Parathyroid adenoma (tissue), 2 donors: ENCODE results near the gene PTPN4.

Source experiments
- H2AFZ ChIP-seq: fragments of 300-600 bp; sonication (generic); one replicate; pipeline ENCODE4 v1.7.0; 2017; ENCODE audit warnings: antibody characterized with exemption, mild to moderate bottlenecking
- H3K27ac ChIP-seq: fragments of 300-600 bp; sonication (generic); one replicate; pipeline ENCODE4 v1.7.0; 2017
- H3K27me3 ChIP-seq: fragments of 300-600 bp; sonication (generic); one replicate; pipeline ENCODE4 v1.7.0; 2017; ENCODE audit warnings: low read length; ENCODE audit not compliant: control insufficient read depth, insufficient read depth
- H3K36me3 ChIP-seq: fragments of 300-600 bp; sonication (generic); one replicate; pipeline ENCODE4 v1.7.0; 2017; ENCODE audit warnings: low read length; ENCODE audit not compliant: control insufficient read depth, insufficient read depth
- H3K4me1 ChIP-seq: fragments of 300-600 bp; sonication (generic); one replicate; pipeline ENCODE4 v1.7.0; 2017; ENCODE audit warnings: control low read depth
- H3K4me2 ChIP-seq: fragments of 300-600 bp; sonication (generic); one replicate; pipeline ENCODE4 v1.7.0; 2017; ENCODE audit warnings: low read length
- H3K4me3 ChIP-seq: fragments of 300-600 bp; sonication (generic); one replicate; pipeline ENCODE4 v1.7.0; 2017; ENCODE audit warnings: low read depth, low read length
- H3K79me2 ChIP-seq: fragments of 300-600 bp; sonication (generic); one replicate; pipeline ENCODE4 v1.7.0; 2017; ENCODE audit warnings: control low read depth
- H3K9ac ChIP-seq: fragments of 300-600 bp; sonication (generic); one replicate; pipeline ENCODE4 v1.7.0; 2017; ENCODE audit warnings: mild to moderate bottlenecking
- H3K9me3 ChIP-seq: fragments of 300-600 bp; sonication (generic); one replicate; pipeline ENCODE4 v1.7.0; 2017; ENCODE audit warnings: low read length; ENCODE audit not compliant: control insufficient read depth
- CTCF ChIP-seq: fragments of 300-600 bp; sonication (generic); IDR thresholded peaks from one replicate; pipeline ENCODE4 v1.7.0; 2017; ENCODE audit warnings: antibody characterized with exemption, mild to moderate bottlenecking
- donor health status: primary hyperparathyroidism.

PTPN4 gene

GRCh38 chr2:120004254-120004653 lies 244.5 kb downstream of the PTPN4 start:
- H3K4me3 ChIP-seq = no peak overlapping the region
- H3K79me2 ChIP-seq = no peaks in the 10 kb centered on the region
- H3K27me3 ChIP-seq = no peaks in the 10 kb centered on the region
- no peak overlapping the region for H3K9ac ChIP-seq
- H3K4me2 ChIP-seq = no peak overlapping the region
- no peak overlapping the region for H3K27ac ChIP-seq
- no peaks in the 10 kb centered on the region for H3K4me1 ChIP-seq
- H2AFZ ChIP-seq = no peak overlapping the region
- no peaks in the 10 kb centered on the region for H3K9me3 ChIP-seq
- no peaks in the 10 kb centered on the region for H3K36me3 ChIP-seq
- no peak for TF ChIP-seq CTCF

DNA sequence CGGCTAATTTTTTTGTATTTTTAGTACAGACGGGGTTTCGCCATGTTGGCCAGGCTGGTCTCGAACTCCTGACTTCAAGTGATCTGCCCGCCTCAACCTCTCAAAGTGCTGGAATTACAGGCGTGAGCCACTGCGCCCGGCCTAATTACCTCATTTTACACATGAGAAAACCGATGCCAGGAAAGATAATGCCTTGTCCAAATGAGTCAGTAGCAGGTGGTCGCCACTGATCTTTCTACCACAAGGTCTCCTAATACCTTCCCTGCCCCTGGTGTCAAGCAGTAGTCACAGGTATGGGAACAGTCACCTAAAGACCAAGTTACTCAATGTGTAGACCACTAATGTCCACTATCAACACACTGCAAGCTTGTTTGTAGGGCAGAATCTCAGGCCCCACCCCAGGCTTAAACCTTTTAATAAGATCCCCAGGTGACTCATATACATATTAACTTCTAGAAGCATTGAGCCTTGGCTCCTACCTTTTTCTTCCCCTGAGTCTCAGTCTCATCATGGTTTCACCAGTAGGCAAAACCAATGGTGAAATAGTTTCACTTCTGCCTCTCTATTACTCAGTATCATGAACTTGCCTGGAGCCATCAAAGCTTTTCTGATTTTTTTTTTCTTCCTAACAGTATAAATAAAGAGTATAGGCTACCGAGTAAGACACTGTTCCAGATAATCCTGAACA lies 246.3 kb downstream of the PTPN4 start:
- H3K4me2 ChIP-seq = no peak overlapping the region
- H3K4me3 ChIP-seq = no peak overlapping the region
- H3K9me3 ChIP-seq = no peaks in the 10 kb centered on the region
- H3K27me3 ChIP-seq = no peaks in the 10 kb centered on the region
- H3K9ac ChIP-seq = no peak overlapping the region
- no peaks in the 10 kb centered on the region for H3K4me1 ChIP-seq
- TF ChIP-seq CTCF = no peak
- H3K36me3 ChIP-seq = no peaks in the 10 kb centered on the region
- no peak overlapping the region for H3K27ac ChIP-seq
- no peak overlapping the region for H2AFZ ChIP-seq
- no peaks in the 10 kb centered on the region for H3K79me2 ChIP-seq

- Histone ChIP-seq H3K9ac (no peak overlapping the region), H3K4me2 (no peak overlapping the region), H3K27ac (no peak overlapping the region), H3K4me1 (peaks cover 4% of the 10 kb centered on the region), H2AFZ (no peak overlapping the region), H3K27me3 (no peaks in the 10 kb centered on the region), H3K4me3 (no peak overlapping the region), H3K9me3 (no peaks in the 10 kb centered on the region), H3K79me2 (peaks cover 6% of the 10 kb centered on the region), H3K36me3 (no peaks in the 10 kb centered on the region)
- TF ChIP-seq CTCF = no peak
Measured at GRCh38 chr2:120007851-120008250, 248.1 kb downstream of the PTPN4 start.

- Histone ChIP-seq H3K36me3 (no peaks in the 10 kb centered on the region), H3K79me2 (peaks cover 9% of the 10 kb centered on the region), H3K27ac (peak overlapping the region; percentile 93), H2AFZ (peak overlapping the region; percentile 98), H3K9me3 (no peaks in the 10 kb centered on the region), H3K4me1 (peaks cover 4% of the 10 kb centered on the region), H3K9ac (no peak overlapping the region), H3K27me3 (no peaks in the 10 kb centered on the region), H3K4me3 (peak overlapping the region; percentile 86), H3K4me2 (peak overlapping the region; percentile 95)
- TF ChIP-seq CTCF = no peak
Measured at GRCh38 chr2:120012363-120012762, 252.6 kb downstream of the PTPN4 start.
